Panc1 (cell line): ENCODE results near the gene VMAC. TPM values are rescaled to one million over a fixed set of nuclear protein-coding genes. Genes with fewer than 3 reads are reported as not detected.

Source experiments
- ATAC-seq: fragments of 200-7000 bp; cut with Tn5 transposase; 2 replicates; pipeline ENCODE4 v1.9.1; 2020; ENCODE audit warnings: mild to moderate bottlenecking, moderate library complexity
- BruUV-seq: library from RNA; stranded (reverse); fragments of 400-500 nt; replicated peaks from 2 replicates; lab custom pipeline; 2021; lab: Mats Ljungman, UMichigan
- CTCF ChIA-PET: fragments of 300-600 bp; sonication (Branson Sonifier 250); formaldehyde crosslinking; loops from one replicate; lab custom pipeline; 2022; ENCODE audit warnings: antibody characterized with exemption; lab: Charles Lee
- POLR2A ChIA-PET: fragments of 300-600 bp; sonication (Branson Sonifier 250); formaldehyde crosslinking; loops from one replicate; lab custom pipeline; 2022; ENCODE audit warnings: antibody characterized with exemption; lab: Charles Lee
- DNase-seq: peaks from one replicate; pipeline ENCODE4 v3.0.0-alpha.2; 2010; ENCODE audit warnings: low read depth, low spot score
- H3K27ac ChIP-seq: 2 replicates; pipeline ENCODE4 v1.5.1; 2011; ENCODE audit warnings: mild to moderate bottlenecking, low read length, inconsistent platforms
- H3K27me3 ChIP-seq: fragments of 200-500 bp; sonication (Bioruptor generic); 2 replicates; pipeline ENCODE4 v1.6.0; 2014; ENCODE audit warnings: low read length, inconsistent platforms; ENCODE audit not compliant: control insufficient read depth, insufficient read depth
- H3K36me3 ChIP-seq: fragments of 200-500 bp; sonication (Bioruptor generic); 2 replicates; pipeline ENCODE4 v1.5.1; 2014; ENCODE audit warnings: inconsistent platforms, mild to moderate bottlenecking, low read length, moderate library complexity; ENCODE audit not compliant: control insufficient read depth, insufficient read depth
- H3K4me1 ChIP-seq: 2 replicates; pipeline ENCODE4 v1.5.1; 2011; ENCODE audit warnings: inconsistent platforms, mild to moderate bottlenecking, low read length, moderate library complexity; ENCODE audit not compliant: control insufficient read depth, insufficient read depth
- H3K4me3 ChIP-seq, 2 experiments: 2 replicates each; pipeline ENCODE4 v1.5.1; 2011 to 2012; ENCODE audit warnings: low read depth in 2 of 2, low read length in 2 of 2, mild to moderate bottlenecking in 2 of 2, inconsistent platforms in 1 of 2, moderate library complexity in 1 of 2
- H3K9me3 ChIP-seq: fragments of 200-500 bp; sonication (Bioruptor generic); 2 replicates; pipeline ENCODE4 v1.5.1; 2014; ENCODE audit warnings: low read depth, mild to moderate bottlenecking, inconsistent platforms, low read length, moderate library complexity; ENCODE audit not compliant: control insufficient read depth, insufficient read depth
- POLR2AphosphoS5 ChIP-seq: IDR thresholded peaks from 2 replicates; pipeline ENCODE4 v1.6.1; 2012; ENCODE audit warnings: mild to moderate bottlenecking, low read depth, low read length, moderate library complexity
- SIN3A ChIP-seq: IDR thresholded peaks from 2 replicates; pipeline ENCODE4 v1.6.1; 2012; ENCODE audit warnings: low read depth, mild to moderate bottlenecking, low read length, moderate library complexity, borderline replicate concordance; ENCODE audit not compliant: insufficient read depth
- TCF7L2 ChIP-seq: IDR thresholded peaks from 2 replicates; pipeline ENCODE4 v1.6.1; 2011; ENCODE audit warnings: mild to moderate bottlenecking, low read depth, low read length, inconsistent platforms
- in situ Hi-C: cut with HindIII; loops from 2 replicates; pipeline ENCODE4 v1.10.0; 2016; ENCODE audit warnings: low sequenced_read_pairs, low pct_unique_long_range_greater_than_20kb
- intact Hi-C: fragments of 100-400 bp; cut with micrococcal nuclease; formaldehyde crosslinking; loops from one replicate; pipeline ENCODE4 v1.10.0; 2022; ENCODE audit not compliant: unreplicated experiment
- total RNA-seq: library from RNA; stranded (reverse); gene quantifications from one replicate; pipeline ENCODE4 v1.2.1, GENCODE V29; 2021; ENCODE audit not compliant: unreplicated experiment
- TF ChIP-seq, protein P1 (sequence below), 2 experiments: IDR thresholded peaks; 2 replicates each; pipeline ENCODE4 v1.6.1; 2011 to 2012; ENCODE audit warnings: low read depth in 2 of 2, control low read depth in 1 of 2, low read length in 1 of 2, mild to moderate bottlenecking in 1 of 2, moderate library complexity in 1 of 2; ENCODE audit not compliant: insufficient read depth in 1 of 2
- TF ChIP-seq, protein P2 (sequence below): fragments of 450-650 bp; IDR thresholded peaks from 2 replicates; pipeline ENCODE4 v1.5.1; 2017; ENCODE audit warnings: mild to moderate bottlenecking

Gene VMAC
- total RNA-seq, 1 experiment from 2014 or later: 5.2 TPM

DNA sequence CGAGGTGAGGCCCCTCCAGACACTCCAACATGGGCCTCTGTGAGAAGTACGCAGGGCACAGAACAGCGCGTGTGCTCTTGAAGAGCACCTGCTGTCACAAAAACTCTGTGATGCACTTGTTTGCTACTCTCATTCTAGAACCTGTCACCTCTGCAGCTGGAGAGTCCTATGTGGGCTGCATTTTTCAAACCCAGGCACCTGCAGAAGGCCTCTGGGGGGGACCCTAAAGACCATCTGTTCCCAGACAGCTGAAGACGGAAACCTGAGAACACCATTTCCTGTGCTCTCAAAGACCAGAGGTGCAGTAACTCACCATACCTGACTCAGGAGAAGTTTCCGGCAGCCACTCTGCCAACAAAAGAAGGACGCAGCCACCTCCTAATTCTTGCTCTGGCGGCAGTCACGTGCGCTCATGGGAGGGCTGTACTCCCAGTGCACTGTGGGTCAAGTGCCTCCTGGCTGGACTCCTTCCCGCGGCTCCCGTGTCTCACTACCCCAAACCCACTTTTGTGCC is 45.2 kb downstream of the VMAC start:
- DNase-seq: no peak
- in situ Hi-C loops: no loop called here
- ChIA-PET CTCF (no interaction called here), POLR2A (no interaction called here)
- Histone ChIP-seq H3K36me3 (no peaks in the 10 kb centered on the region), H3K4me3 (no peak overlapping the region), H3K27me3 (no peaks in the 10 kb centered on the region), H3K4me1 (peaks cover 9% of the 10 kb centered on the region), H3K9me3 (no peaks in the 10 kb centered on the region), H3K27ac (no peak overlapping the region)
- no peak for ATAC-seq
- no TSS peak for BruUV-seq
- intact Hi-C loops: no loop called here
- TF ChIP-seq TCF7L2 (no peak), POLR2AphosphoS5 (no peak), SIN3A (no peak)
- TF ChIP-seq, protein P1, sequence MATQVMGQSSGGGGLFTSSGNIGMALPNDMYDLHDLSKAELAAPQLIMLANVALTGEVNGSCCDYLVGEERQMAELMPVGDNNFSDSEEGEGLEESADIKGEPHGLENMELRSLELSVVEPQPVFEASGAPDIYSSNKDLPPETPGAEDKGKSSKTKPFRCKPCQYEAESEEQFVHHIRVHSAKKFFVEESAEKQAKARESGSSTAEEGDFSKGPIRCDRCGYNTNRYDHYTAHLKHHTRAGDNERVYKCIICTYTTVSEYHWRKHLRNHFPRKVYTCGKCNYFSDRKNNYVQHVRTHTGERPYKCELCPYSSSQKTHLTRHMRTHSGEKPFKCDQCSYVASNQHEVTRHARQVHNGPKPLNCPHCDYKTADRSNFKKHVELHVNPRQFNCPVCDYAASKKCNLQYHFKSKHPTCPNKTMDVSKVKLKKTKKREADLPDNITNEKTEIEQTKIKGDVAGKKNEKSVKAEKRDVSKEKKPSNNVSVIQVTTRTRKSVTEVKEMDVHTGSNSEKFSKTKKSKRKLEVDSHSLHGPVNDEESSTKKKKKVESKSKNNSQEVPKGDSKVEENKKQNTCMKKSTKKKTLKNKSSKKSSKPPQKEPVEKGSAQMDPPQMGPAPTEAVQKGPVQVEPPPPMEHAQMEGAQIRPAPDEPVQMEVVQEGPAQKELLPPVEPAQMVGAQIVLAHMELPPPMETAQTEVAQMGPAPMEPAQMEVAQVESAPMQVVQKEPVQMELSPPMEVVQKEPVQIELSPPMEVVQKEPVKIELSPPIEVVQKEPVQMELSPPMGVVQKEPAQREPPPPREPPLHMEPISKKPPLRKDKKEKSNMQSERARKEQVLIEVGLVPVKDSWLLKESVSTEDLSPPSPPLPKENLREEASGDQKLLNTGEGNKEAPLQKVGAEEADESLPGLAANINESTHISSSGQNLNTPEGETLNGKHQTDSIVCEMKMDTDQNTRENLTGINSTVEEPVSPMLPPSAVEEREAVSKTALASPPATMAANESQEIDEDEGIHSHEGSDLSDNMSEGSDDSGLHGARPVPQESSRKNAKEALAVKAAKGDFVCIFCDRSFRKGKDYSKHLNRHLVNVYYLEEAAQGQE (IDR thresholded peaks at IDR 0.05; ENCODE audit: insufficient read depth in 1 of 2, low read depth in 2 of 2, low read length in 1 of 2): no peak
- TF ChIP-seq, protein P2, sequence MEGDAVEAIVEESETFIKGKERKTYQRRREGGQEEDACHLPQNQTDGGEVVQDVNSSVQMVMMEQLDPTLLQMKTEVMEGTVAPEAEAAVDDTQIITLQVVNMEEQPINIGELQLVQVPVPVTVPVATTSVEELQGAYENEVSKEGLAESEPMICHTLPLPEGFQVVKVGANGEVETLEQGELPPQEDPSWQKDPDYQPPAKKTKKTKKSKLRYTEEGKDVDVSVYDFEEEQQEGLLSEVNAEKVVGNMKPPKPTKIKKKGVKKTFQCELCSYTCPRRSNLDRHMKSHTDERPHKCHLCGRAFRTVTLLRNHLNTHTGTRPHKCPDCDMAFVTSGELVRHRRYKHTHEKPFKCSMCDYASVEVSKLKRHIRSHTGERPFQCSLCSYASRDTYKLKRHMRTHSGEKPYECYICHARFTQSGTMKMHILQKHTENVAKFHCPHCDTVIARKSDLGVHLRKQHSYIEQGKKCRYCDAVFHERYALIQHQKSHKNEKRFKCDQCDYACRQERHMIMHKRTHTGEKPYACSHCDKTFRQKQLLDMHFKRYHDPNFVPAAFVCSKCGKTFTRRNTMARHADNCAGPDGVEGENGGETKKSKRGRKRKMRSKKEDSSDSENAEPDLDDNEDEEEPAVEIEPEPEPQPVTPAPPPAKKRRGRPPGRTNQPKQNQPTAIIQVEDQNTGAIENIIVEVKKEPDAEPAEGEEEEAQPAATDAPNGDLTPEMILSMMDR: no peak

DNA sequence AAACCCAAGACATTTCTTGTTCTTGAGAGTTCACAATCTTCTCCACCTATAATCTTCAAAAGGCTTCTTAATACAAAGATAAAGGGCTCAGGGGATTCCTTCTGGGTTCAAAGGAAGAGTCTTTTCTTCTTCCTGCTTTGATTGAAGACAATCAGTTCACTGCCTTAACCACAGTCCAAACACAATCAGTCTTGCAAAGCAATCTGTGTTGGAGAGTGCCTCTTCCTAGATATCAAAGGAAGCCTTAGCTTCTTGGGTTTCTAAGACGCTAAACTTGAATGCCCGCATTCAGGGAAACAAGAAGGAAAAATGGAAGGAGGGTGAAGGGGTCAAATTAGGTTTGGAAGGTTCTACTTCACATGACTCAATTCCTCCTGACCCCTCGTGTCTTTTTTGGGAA is 46.1 kb downstream of the VMAC start:
- intact Hi-C loops (no loop called here), in situ Hi-C loops (no loop called here)
- no peak for DNase-seq
- H3K27ac ChIP-seq: no peak overlapping the region
- no peaks in the 10 kb centered on the region for H3K27me3 ChIP-seq
- ChIA-PET CTCF (no interaction called here), POLR2A (no interaction called here)
- H3K9me3 ChIP-seq: no peaks in the 10 kb centered on the region
- ATAC-seq: no peak
- BruUV-seq: TSS peak; percentile 46
- H3K4me1 ChIP-seq: peaks cover 17% of the 10 kb centered on the region
- no peaks in the 10 kb centered on the region for H3K36me3 ChIP-seq
- H3K4me3 ChIP-seq: no peak overlapping the region
- TF ChIP-seq, protein P2: no peak
- TF ChIP-seq, protein P1 (IDR thresholded peaks at IDR 0.05; ENCODE audit: insufficient read depth in 1 of 2, low read depth in 2 of 2, low read length in 1 of 2): no peak
- TF ChIP-seq SIN3A (no peak), POLR2AphosphoS5 (no peak), TCF7L2 (no peak)
